ENCODE data around the gene IL32. TPM values are rescaled to one million over a fixed set of nuclear protein-coding genes. Genes with fewer than 3 reads are reported as not detected.

The IL32 gene
- total RNA-seq, 2 donors from 2014 or later, result 2.0 to 4.0 TPM

DNA sequence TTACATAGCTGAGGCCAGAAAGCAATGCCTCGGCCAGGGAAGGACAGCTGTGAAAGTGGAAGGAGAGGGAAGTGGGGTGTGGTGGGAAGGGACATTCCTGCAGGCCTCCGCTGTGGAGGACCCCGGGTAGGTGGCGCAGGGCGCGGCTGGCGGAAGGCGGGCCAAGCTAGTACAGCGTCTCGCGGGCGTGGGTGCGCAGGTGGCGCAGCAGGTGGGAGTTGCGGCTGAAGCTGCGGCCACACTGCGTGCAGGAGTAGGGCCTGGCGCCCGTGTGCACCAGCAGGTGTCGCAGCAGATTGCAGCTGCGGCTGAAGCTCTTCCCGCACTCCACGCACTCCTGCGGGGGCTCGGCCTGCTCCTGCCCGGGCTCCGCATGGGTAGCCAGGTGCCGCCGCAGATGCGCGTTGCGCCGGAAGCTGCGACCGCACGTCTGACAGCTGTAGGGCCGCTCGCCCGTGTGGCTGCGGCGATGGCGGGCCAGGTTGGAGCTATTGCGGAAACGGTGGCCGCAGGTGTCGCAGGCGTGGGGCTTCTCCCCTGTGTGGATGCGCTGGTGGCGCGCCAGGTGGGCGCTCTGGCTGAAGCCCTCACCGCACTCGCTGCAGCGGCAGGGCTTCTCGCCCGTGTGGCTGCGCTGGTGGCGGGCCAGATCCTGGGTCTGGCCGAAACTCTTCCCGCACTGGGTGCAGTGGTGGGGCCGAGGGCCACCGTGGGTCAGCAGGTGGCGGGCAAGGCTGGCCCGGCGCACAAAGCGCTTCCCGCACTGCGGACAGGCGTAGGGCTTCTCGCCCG lies 23.7 kb downstream of the IL32 start:
- H3K4me3 ChIP-seq (ENCODE audit: low read length), result no peak overlapping the region
- H3K9me3 ChIP-seq (ENCODE audit: control insufficient read depth, low read length), result no peaks in the 10 kb centered on the region
- no peaks in the 10 kb centered on the region for H3K27me3 ChIP-seq (ENCODE audit: control insufficient read depth, insufficient read depth, low read length, poor library complexity, severe bottlenecking)
- peaks cover 8% of the 10 kb centered on the region for H3K4me1 Mint-ChIP-seq
- no peak for DNase-seq
- H3K27ac ChIP-seq (ENCODE audit: low read depth, low read length), result no peak overlapping the region
- H3K36me3 ChIP-seq (ENCODE audit: control insufficient read depth, insufficient read depth, low read length), result peaks cover 3% of the 10 kb centered on the region
- TF ChIP-seq, protein P1, sequence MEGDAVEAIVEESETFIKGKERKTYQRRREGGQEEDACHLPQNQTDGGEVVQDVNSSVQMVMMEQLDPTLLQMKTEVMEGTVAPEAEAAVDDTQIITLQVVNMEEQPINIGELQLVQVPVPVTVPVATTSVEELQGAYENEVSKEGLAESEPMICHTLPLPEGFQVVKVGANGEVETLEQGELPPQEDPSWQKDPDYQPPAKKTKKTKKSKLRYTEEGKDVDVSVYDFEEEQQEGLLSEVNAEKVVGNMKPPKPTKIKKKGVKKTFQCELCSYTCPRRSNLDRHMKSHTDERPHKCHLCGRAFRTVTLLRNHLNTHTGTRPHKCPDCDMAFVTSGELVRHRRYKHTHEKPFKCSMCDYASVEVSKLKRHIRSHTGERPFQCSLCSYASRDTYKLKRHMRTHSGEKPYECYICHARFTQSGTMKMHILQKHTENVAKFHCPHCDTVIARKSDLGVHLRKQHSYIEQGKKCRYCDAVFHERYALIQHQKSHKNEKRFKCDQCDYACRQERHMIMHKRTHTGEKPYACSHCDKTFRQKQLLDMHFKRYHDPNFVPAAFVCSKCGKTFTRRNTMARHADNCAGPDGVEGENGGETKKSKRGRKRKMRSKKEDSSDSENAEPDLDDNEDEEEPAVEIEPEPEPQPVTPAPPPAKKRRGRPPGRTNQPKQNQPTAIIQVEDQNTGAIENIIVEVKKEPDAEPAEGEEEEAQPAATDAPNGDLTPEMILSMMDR (conservative IDR thresholded peaks at IDR 0.05), result no peak
- H3K27ac Mint-ChIP-seq, result no peak overlapping the region
- H3K36me3 Mint-ChIP-seq (ENCODE audit: low read depth), result peaks cover 35% of the 10 kb centered on the region
- no peaks in the 10 kb centered on the region for H3K4me1 ChIP-seq (ENCODE audit: control insufficient read depth, insufficient read depth, low read length)
- 94 to 95% methylated on average over 65 to 71 of the region's 71 CpGs for WGBS, 2 experiments (ENCODE audit: insufficient coverage in 1 of 2, insufficient read length in 1 of 2)
- no peak overlapping the region for H3K4me3 Mint-ChIP-seq
- no peak overlapping the region for H3K9ac ChIP-seq (ENCODE audit: extremely low read depth, low read length, poor library complexity, severe bottlenecking)
- H3K9me3 Mint-ChIP-seq, result no peaks in the 10 kb centered on the region
- no peaks in the 10 kb centered on the region for H3K27me3 Mint-ChIP-seq (ENCODE audit: insufficient read depth)

DNA sequence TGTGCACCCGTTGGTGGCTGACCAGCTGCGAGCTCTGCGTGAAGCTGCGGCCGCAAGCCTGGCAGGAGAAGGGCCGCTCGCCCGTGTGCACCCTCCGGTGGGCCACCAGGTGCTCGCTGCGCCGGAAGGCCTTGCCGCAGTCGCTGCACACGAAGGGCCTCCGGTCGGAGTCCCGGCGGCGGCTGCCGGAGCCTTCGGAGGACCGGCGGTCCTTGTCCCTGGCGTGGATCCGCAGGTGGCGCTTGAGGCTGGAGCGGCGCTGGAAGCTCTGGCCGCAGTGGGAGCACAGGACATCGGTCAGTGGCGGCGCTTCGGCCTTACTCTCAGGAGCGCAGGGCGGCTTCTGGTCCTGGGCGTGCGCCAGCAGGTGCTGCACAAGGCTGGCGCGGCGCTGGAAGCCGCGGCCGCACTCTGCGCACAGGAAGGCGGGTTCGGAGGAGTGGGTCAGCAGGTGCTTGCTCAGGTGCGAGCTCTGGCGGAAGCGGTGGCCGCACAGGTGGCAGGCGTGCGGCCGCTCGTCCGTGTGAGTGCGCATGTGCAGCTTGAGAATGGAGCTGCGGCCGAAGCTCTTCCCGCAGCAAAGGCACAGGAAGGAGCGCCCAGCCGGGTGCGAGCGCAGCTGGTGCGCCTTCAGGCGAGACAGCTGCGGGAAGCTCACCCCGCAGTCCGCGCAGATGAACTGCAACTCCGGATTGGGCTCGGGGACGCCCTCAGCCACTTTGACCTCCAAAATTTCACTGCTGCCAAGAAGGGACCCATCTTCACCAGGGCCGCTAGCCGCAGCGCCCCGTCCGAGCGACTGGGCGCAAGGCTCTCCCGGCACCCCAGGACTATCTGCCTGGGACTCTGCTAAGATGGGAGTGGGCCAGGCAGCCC lies 24.5 kb downstream of the IL32 start:
- Mint-ChIP-seq H3K27me3 (ENCODE audit: insufficient read depth) (no peaks in the 10 kb centered on the region), H3K27ac (no peak overlapping the region), H3K4me3 (no peak overlapping the region), H3K9me3 (no peaks in the 10 kb centered on the region), H3K36me3 (ENCODE audit: low read depth) (peaks cover 41% of the 10 kb centered on the region), H3K4me1 (peaks cover 8% of the 10 kb centered on the region)
- Histone ChIP-seq H3K27ac (ENCODE audit: low read depth, low read length) (no peak overlapping the region), H3K9me3 (ENCODE audit: control insufficient read depth, low read length) (no peaks in the 10 kb centered on the region), H3K4me3 (ENCODE audit: low read length) (no peak overlapping the region), H3K4me1 (ENCODE audit: control insufficient read depth, insufficient read depth, low read length) (no peaks in the 10 kb centered on the region), H3K27me3 (ENCODE audit: control insufficient read depth, insufficient read depth, low read length, poor library complexity, severe bottlenecking) (no peaks in the 10 kb centered on the region), H3K36me3 (ENCODE audit: control insufficient read depth, insufficient read depth, low read length) (peaks cover 3% of the 10 kb centered on the region), H3K9ac (ENCODE audit: extremely low read depth, low read length, poor library complexity, severe bottlenecking) (no peak overlapping the region)
- WGBS, 2 experiments (ENCODE audit: insufficient coverage in 1 of 2, insufficient read length in 1 of 2), result 96 to 97% methylated on average over 67 to 81 of the region's 81 CpGs
- DNase-seq, result no peak
- TF ChIP-seq, protein P1 (conservative IDR thresholded peaks at IDR 0.05), result no peak

DNA sequence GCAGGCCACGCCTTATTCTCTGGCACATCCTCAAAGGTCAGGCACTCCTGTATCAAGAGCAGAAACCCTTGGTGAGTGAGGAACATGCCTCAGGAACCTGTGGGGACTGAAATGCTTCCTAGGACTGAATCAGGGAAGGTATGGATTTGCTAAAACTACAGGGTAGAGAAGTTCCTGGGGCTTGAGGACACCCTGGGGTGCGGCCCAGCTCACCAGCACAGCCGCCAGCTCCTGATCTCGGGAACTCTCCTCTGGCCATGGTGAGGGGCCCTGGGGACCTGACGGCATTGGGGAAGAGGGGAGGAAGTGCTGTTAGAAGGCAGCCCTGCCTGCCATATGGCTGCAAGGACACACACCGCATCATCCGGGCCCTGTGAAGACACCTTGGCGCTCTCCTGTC lies 26.1 kb downstream of the IL32 start:
- Mint-ChIP-seq H3K27me3 (ENCODE audit: insufficient read depth) (no peaks in the 10 kb centered on the region), H3K9me3 (no peaks in the 10 kb centered on the region), H3K36me3 (ENCODE audit: low read depth) (peaks cover 44% of the 10 kb centered on the region), H3K27ac (no peak overlapping the region), H3K4me3 (no peak overlapping the region), H3K4me1 (peaks cover 8% of the 10 kb centered on the region)
- Histone ChIP-seq H3K9me3 (ENCODE audit: control insufficient read depth, low read length) (no peaks in the 10 kb centered on the region), H3K27me3 (ENCODE audit: control insufficient read depth, insufficient read depth, low read length, poor library complexity, severe bottlenecking) (no peaks in the 10 kb centered on the region), H3K36me3 (ENCODE audit: control insufficient read depth, insufficient read depth, low read length) (peaks cover 6% of the 10 kb centered on the region), H3K4me1 (ENCODE audit: control insufficient read depth, insufficient read depth, low read length) (no peaks in the 10 kb centered on the region), H3K4me3 (ENCODE audit: low read length) (no peak overlapping the region), H3K27ac (ENCODE audit: low read depth, low read length) (no peak overlapping the region), H3K9ac (ENCODE audit: extremely low read depth, low read length, poor library complexity, severe bottlenecking) (no peak overlapping the region)
- 91 to 100% methylated on average over 4 to 8 of the region's 8 CpGs for WGBS, 2 experiments (ENCODE audit: insufficient coverage in 1 of 2, insufficient read length in 1 of 2)
- DNase-seq, result no peak
- TF ChIP-seq, protein P1 (conservative IDR thresholded peaks at IDR 0.05), result no peak

Data from endodermal cell (in vitro differentiated cells).